Measurements from ENCODE around the gene PRR20G. TPM values are rescaled to one million over a fixed set of nuclear protein-coding genes. Genes with fewer than 3 reads are reported as not detected.

Gene PRR20G
- total and polyA plus RNA-seq, 7 experiments from 2014 or later, result not detected

DNA sequence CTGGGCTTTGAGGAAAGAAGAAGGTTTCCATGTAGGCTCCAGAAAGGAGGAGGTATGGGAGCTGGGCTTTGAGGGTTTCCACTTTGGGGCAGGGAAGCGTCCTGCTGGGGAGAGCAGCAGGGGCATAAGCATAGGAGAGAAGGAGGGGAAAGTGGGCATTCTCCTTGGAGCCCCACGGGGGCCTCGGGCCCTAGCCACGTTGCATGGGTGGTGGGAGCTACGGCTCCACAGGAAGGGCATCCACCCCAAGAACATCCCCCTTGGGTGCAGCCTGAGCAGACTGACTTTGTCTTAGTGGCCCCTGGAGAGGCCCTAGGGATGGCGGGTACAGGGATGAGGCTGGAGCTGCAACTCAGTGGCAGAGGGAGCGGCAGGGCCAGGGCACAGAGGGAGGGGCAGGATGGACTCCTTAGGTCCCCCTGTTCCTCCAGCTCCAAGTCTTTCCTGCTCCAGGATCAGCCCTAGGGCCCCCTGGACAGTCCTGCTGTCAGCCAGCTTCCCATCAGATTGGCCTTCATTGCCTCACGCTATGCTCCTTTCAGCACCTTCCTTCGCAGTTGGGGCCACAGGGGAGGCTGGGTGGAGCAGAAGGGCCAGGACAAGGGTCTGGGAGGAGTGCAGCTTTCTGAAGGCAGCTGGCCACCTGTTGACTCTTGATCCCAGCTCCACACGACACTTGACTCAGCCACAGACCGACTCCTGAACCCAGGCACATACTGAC is 22.9 kb downstream of the PRR20G start:
- intact Hi-C loops (cut with micrococcal nuclease), result no loop called here
- DNase-seq, result no peak
- no peaks in the 10 kb centered on the region for H3K36me3 Mint-ChIP-seq

DNA sequence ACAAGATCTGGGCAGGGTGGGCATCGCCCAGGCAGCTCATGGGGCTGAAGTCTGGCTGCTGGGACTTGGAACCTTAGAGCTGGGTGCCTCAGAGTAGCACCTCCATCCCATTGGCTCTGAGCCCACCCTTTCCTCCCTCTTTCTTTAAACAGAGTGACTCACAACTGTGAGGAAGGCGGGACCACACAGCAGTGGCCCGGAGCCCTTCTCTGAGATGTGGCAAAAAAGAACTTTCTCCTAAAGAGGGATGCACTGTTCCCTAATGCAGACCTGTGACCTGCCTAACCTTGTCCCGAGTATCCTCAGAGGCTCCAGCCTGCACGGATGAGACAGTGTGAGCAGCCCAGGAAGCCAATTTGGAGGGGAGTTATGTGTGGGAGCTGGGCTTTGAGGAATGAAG is 23.6 kb downstream of the PRR20G start:
- no peak for ATAC-seq
- no peaks in the 10 kb centered on the region for H3K36me3 Mint-ChIP-seq
- no peak for DNase-seq
- H3K27me3 Mint-ChIP-seq, result peaks cover 0 to 30% (median 12%) of the 10 kb centered on the region in 5 donors
- no peaks in the 10 kb centered on the region for H3K36me3 ChIP-seq (ENCODE audit: control insufficient read depth in 2 of 3, insufficient read depth in 3 of 3, low read length in 3 of 3)
- H3K27me3 ChIP-seq (ENCODE audit: control insufficient read depth in 2 of 2, insufficient read depth in 2 of 2, low read length in 2 of 2), result no peaks in the 10 kb centered on the region
- H3K4me1 Mint-ChIP-seq, result peaks cover 0 to 1% (median 0%) of the 10 kb centered on the region in 7 donors
- H3K9me3 ChIP-seq (ENCODE audit: control insufficient read depth in 2 of 3, low read length in 3 of 3), result peaks cover 0 to 6% (median 0%) of the 10 kb centered on the region in 3 experiments
- H3K4me1 ChIP-seq (ENCODE audit: control insufficient read depth in 2 of 2, insufficient read depth in 2 of 2, low read length in 2 of 2), result no peaks in the 10 kb centered on the region
- ChIA-PET CTCF (no interaction called here), POLR2A (no interaction called here)
- no peak overlapping the region for H3K27ac Mint-ChIP-seq
- no peak overlapping the region for H3K4me3 ChIP-seq (ENCODE audit: low read length)
- no peak overlapping the region for H3K27ac ChIP-seq (ENCODE audit: low read depth, low read length)
- intact Hi-C loops (cut with micrococcal nuclease), result no loop called here
- H3K9me3 Mint-ChIP-seq, result peaks cover 0 to 15% (median 6%) of the 10 kb centered on the region in 11 donors
- no peak overlapping the region for H3K4me3 Mint-ChIP-seq

More for the DNA sequence above, 22.9 kb downstream of the PRR20G start:
- H3K27me3 ChIP-seq (ENCODE audit: control insufficient read depth in 2 of 2, insufficient read depth in 2 of 2, low read length in 2 of 2), result no peaks in the 10 kb centered on the region
- no peak overlapping the region for H3K27ac Mint-ChIP-seq
- CTCF ChIA-PET, result no interaction called here
- POLR2A ChIA-PET, result no interaction called here
- no peaks in the 10 kb centered on the region for H3K4me1 ChIP-seq (ENCODE audit: control insufficient read depth in 2 of 2, insufficient read depth in 2 of 2, low read length in 2 of 2)
- peaks cover 1 to 24% (median 12%) of the 10 kb centered on the region in 5 donors for H3K27me3 Mint-ChIP-seq
- no peaks in the 10 kb centered on the region for H3K36me3 ChIP-seq (ENCODE audit: control insufficient read depth in 2 of 3, insufficient read depth in 3 of 3, low read length in 3 of 3)
- H3K4me1 Mint-ChIP-seq, result peaks cover 0 to 1% (median 0%) of the 10 kb centered on the region in 7 donors
- H3K4me3 ChIP-seq (ENCODE audit: low read length), result no peak overlapping the region
- peaks cover 0 to 6% (median 0%) of the 10 kb centered on the region in 3 experiments for H3K9me3 ChIP-seq (ENCODE audit: control insufficient read depth in 2 of 3, low read length in 3 of 3)
- H3K27ac ChIP-seq (ENCODE audit: low read depth, low read length), result no peak overlapping the region
- no peak overlapping the region for H3K4me3 Mint-ChIP-seq
- no peak for ATAC-seq
- peaks cover 0 to 21% (median 10%) of the 10 kb centered on the region in 11 donors for H3K9me3 Mint-ChIP-seq

DNA sequence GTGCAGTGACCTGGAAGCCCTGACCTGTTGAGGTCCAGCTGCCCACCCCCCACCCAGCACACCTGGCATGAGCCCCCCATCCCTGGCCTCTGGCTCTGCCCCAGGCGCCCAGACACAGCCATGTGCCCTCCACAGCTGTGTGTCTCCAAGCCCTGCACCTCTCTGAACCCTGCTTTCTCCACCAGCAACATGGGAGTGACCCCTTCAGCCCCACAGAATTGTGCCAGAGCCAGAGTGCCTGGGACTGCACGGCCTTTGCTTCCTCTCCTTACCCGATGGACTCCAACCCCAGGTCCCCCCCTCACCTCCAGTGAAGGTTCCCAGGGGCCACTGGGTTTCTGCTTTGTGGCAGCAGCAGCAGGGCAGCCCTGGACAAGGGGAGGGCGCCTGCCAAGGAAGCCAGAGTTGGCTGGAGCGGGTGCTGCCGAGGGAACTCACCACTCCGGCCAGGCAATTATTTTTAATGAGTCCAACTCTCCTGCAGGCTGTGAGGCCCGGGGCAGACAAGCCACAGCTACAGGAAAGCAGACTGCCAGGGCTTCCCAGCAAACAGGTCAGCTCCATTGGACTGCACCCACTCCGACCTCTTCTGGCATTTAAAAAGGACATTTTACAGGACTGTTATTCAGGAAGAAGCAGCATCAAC is 24.1 kb downstream of the PRR20G start:
- ATAC-seq (no peak), DNase-seq (no peak)
- Histone ChIP-seq H3K27me3 (ENCODE audit: control insufficient read depth in 2 of 2, insufficient read depth in 2 of 2, low read length in 2 of 2) (no peaks in the 10 kb centered on the region), H3K36me3 (ENCODE audit: control insufficient read depth in 2 of 3, insufficient read depth in 3 of 3, low read length in 3 of 3) (no peaks in the 10 kb centered on the region), H3K27ac (ENCODE audit: low read depth, low read length) (no peak overlapping the region), H3K4me3 (ENCODE audit: low read length) (no peak overlapping the region), H3K4me1 (ENCODE audit: control insufficient read depth in 2 of 2, insufficient read depth in 2 of 2, low read length in 2 of 2) (no peaks in the 10 kb centered on the region), H3K9me3 (ENCODE audit: control insufficient read depth in 2 of 3, low read length in 3 of 3) (peaks cover 0 to 6% (median 0%) of the 10 kb centered on the region in 3 experiments)
- ChIA-PET CTCF (no interaction called here), POLR2A (no interaction called here)
- no peak overlapping the region for H3K27ac Mint-ChIP-seq
- peaks cover 0 to 11% (median 3%) of the 10 kb centered on the region in 11 donors for H3K9me3 Mint-ChIP-seq
- peaks cover 0 to 31% (median 12%) of the 10 kb centered on the region in 5 donors for H3K27me3 Mint-ChIP-seq
- intact Hi-C loops (cut with micrococcal nuclease), result no loop called here
- no peak overlapping the region for H3K4me3 Mint-ChIP-seq
- H3K36me3 Mint-ChIP-seq, result no peaks in the 10 kb centered on the region
- H3K4me1 Mint-ChIP-seq, result peaks cover 0 to 1% (median 0%) of the 10 kb centered on the region in 7 donors

DNA sequence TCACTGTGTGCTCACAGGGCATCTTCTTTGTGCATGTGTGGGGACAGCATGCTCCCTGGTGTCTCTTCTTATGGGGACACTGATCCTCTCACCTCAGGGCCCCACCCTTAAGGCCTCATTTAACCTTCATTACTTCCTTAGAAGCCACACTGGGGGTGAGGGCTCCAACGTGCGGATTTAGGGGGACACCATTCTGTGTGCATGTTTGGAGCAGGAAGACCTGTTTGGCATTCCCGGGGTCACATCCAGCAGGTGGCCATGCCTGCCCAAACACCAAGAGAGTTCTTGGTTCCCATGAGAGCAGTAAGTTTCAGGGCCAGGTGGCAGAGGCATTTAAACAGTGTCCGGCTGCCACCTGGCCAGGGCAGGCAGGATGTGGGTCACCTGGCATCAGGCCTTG is 24.8 kb downstream of the PRR20G start:
- Histone ChIP-seq H3K36me3 (ENCODE audit: control insufficient read depth in 2 of 3, insufficient read depth in 3 of 3, low read length in 3 of 3) (no peaks in the 10 kb centered on the region), H3K27ac (ENCODE audit: low read depth, low read length) (no peak overlapping the region), H3K9me3 (ENCODE audit: control insufficient read depth in 2 of 3, low read length in 3 of 3) (peaks cover 0 to 1% (median 0%) of the 10 kb centered on the region in 3 experiments), H3K4me1 (ENCODE audit: control insufficient read depth in 2 of 2, insufficient read depth in 2 of 2, low read length in 2 of 2) (no peaks in the 10 kb centered on the region), H3K4me3 (ENCODE audit: low read length) (no peak overlapping the region), H3K27me3 (ENCODE audit: control insufficient read depth in 2 of 2, insufficient read depth in 2 of 2, low read length in 2 of 2) (no peaks in the 10 kb centered on the region)
- intact Hi-C loops (cut with micrococcal nuclease), result no loop called here
- ATAC-seq (no peak), DNase-seq (no peak)
- H3K27me3 Mint-ChIP-seq, result peaks cover 0 to 31% (median 12%) of the 10 kb centered on the region in 5 donors
- no peaks in the 10 kb centered on the region for H3K36me3 Mint-ChIP-seq
- peaks cover 0 to 6% (median 0%) of the 10 kb centered on the region in 11 donors for H3K9me3 Mint-ChIP-seq
- H3K4me3 Mint-ChIP-seq, result no peak overlapping the region
- CTCF ChIA-PET, result no interaction called here
- H3K4me1 Mint-ChIP-seq, result peaks cover 0 to 1% (median 0%) of the 10 kb centered on the region in 7 donors
- POLR2A ChIA-PET, result no interaction called here
- no peak overlapping the region for H3K27ac Mint-ChIP-seq

DNA sequence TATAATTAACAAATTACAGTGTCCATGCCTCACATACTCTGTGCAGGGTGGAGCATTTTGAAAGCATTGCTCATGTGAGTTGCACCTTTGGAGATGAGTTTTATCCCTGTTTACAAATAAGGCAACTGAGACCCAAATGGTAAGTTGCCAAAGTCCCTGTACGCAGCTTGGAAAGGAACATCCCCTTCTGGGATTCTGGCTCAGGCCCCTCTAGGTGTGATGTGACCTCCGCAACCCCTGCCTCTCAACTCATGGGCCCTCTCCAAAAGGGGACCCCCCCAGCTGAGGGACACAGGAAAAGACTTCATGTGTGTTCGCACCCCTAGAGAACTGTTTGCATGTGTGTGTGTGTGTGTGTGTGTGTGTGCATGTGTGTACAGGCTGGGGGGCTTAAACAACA is 25.3 kb downstream of the PRR20G start:
- H3K36me3 ChIP-seq (ENCODE audit: control insufficient read depth in 2 of 3, insufficient read depth in 3 of 3, low read length in 3 of 3), result no peaks in the 10 kb centered on the region
- DNase-seq (no peak), ATAC-seq (no peak)
- intact Hi-C loops (cut with micrococcal nuclease), result no loop called here
- CTCF ChIA-PET, result no interaction called here
- no peaks in the 10 kb centered on the region for H3K9me3 ChIP-seq (ENCODE audit: control insufficient read depth in 2 of 3, low read length in 3 of 3)
- no peak overlapping the region for H3K4me3 ChIP-seq (ENCODE audit: low read length)
- Mint-ChIP-seq H3K4me3 (no peak overlapping the region), H3K4me1 (peaks cover 0 to 1% (median 0%) of the 10 kb centered on the region in 7 donors), H3K36me3 (no peaks in the 10 kb centered on the region), H3K27me3 (peaks cover 0 to 31% (median 12%) of the 10 kb centered on the region in 5 donors), H3K9me3 (peaks cover 0 to 6% (median 0%) of the 10 kb centered on the region in 11 donors), H3K27ac (no peak overlapping the region)
- POLR2A ChIA-PET, result no interaction called here
- no peak overlapping the region for H3K27ac ChIP-seq (ENCODE audit: low read depth, low read length)
- H3K27me3 ChIP-seq (ENCODE audit: control insufficient read depth in 2 of 2, insufficient read depth in 2 of 2, low read length in 2 of 2), result no peaks in the 10 kb centered on the region
- H3K4me1 ChIP-seq (ENCODE audit: control insufficient read depth in 2 of 2, insufficient read depth in 2 of 2, low read length in 2 of 2), result no peaks in the 10 kb centered on the region

DNA sequence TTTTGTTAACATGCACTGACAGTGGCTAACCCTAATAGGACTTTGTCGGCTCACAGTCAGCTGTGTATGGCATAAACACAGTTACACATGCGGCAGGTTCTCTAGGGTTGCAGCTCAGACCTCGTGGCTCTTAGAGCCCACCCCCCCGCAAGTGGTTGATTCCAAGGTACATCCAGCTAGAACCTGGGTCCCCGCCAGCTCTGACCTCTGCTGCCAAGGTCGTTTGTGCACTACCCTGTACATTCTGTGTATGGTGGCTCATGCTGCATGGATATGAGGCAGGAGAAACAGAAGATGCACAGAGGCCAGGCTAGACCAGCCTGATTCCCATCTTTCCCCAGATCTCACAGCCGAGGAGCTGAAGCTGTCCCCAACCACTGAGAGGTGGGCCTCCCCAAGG is 25.9 kb downstream of the PRR20G start:
- POLR2A ChIA-PET, result no interaction called here
- Mint-ChIP-seq H3K27me3 (peaks cover 0 to 31% (median 9%) of the 10 kb centered on the region in 5 donors), H3K9me3 (peaks cover 0 to 3% (median 0%) of the 10 kb centered on the region in 11 donors), H3K27ac (no peak overlapping the region), H3K4me1 (peaks cover 0 to 1% (median 0%) of the 10 kb centered on the region in 7 donors), H3K36me3 (no peaks in the 10 kb centered on the region), H3K4me3 (no peak overlapping the region)
- Histone ChIP-seq H3K4me3 (ENCODE audit: low read length) (no peak overlapping the region), H3K36me3 (ENCODE audit: control insufficient read depth in 2 of 3, insufficient read depth in 3 of 3, low read length in 3 of 3) (no peaks in the 10 kb centered on the region), H3K4me1 (ENCODE audit: control insufficient read depth in 2 of 2, insufficient read depth in 2 of 2, low read length in 2 of 2) (no peaks in the 10 kb centered on the region), H3K9me3 (ENCODE audit: control insufficient read depth in 2 of 3, low read length in 3 of 3) (no peaks in the 10 kb centered on the region), H3K27ac (ENCODE audit: low read depth, low read length) (no peak overlapping the region), H3K27me3 (ENCODE audit: control insufficient read depth in 2 of 2, insufficient read depth in 2 of 2, low read length in 2 of 2) (no peaks in the 10 kb centered on the region)
- ATAC-seq, result no peak
- no peak for DNase-seq
- CTCF ChIA-PET, result no interaction called here
- intact Hi-C loops (cut with micrococcal nuclease), result no loop called here

Data from naive thymus-derived CD4-positive, alpha-beta T cell (primary cell).